ENCODE results near the gene CCNF.

- no peak for TF ChIP-seq CTCF (IDR thresholded peaks at IDR 0.05)
- TF ChIP-seq POLR2A (IDR thresholded peaks at IDR 0.05): no peak
These were observed 9.2 kb upstream of the CCNF start for GRCh38 chr16:2420035-2420434.

All from heart left ventricle (tissue), 13 donors.